Right atrium auricular region (tissue), 2 donors: Measurements from ENCODE around the gene USP54. TPM values are rescaled to one million over a fixed set of nuclear protein-coding genes. Genes with fewer than 3 reads are reported as not detected.

Source experiments
- DNase-seq: peaks from one replicate; pipeline ENCODE4 v3.0.0-alpha.2; 2019; ENCODE audit warnings: low spot score
- H3K27ac ChIP-seq, 2 donors: fragments of 200-600 bp; sonication (generic); 1 replicate in 1 of 2; 2 replicates in 1 of 2; pipeline ENCODE4 v1.5.1; 2016 to 2019
- H3K27me3 ChIP-seq, 2 donors: fragments of 200-600 bp; sonication (generic); one replicate each; pipeline versions ENCODE4 v1.5.1 to v1.6.0; 2017 to 2019
- H3K36me3 ChIP-seq: fragments of 200-600 bp; sonication (generic); one replicate; pipeline ENCODE4 v1.5.1; 2016
- H3K4me1 ChIP-seq, 2 donors: fragments of 200-600 bp; sonication (generic); one replicate each; pipeline versions ENCODE4 v1.5.1 to v1.6.0; 2017 to 2019
- H3K4me3 ChIP-seq, 2 donors: fragments of 200-600 bp; sonication (generic); 1 replicate in 1 of 2; 2 replicates in 1 of 2; pipeline ENCODE4 v1.5.1; 2017 to 2019; ENCODE audit warnings: mild to moderate bottlenecking in 1 of 2, moderate library complexity in 1 of 2
- H3K9me3 ChIP-seq, 2 donors: fragments of 200-600 bp; sonication (generic); one replicate each; pipeline ENCODE4 v1.5.1; 2019
- total RNA-seq, 2 donors: library from RNA; depleted of rRNA; stranded (reverse); fragments of >200 nt; gene quantifications; one replicate each; pipeline ENCODE4 v1.1.0, GENCODE V29; 2016
- TF ChIP-seq, protein P1 (sequence below), 2 donors: fragments of 200-600 bp; sonication (generic); IDR thresholded peaks; one replicate each; pipeline ENCODE4 v1.5.1; 2019; ENCODE audit warnings: antibody characterized with exemption in 2 of 2

USP54 gene
- total RNA-seq, 2 donors from 2014 or later, result 22.3 to 24.3 TPM

DNA sequence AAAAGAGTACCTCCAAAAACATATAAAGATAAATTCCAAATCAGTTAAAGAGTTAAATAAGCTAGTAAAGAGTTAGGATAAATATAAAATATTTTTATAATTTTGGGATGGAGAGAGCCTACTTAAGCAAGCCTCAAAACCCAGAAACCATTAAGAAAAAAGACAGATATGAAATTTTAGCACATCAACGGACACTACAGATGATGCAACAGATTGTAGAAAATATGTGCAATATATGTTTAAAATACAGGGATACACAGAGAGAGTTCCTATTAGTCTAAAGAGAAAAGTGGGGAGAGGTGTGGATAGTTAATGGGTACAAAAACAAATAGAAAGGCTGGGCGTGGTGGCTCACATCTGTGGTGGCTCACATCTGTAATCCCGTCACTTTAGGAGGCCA lies 23.6 kb upstream of the USP54 start:
- Histone ChIP-seq H3K4me1 (no peaks in the 10 kb centered on the region), H3K4me3 (no peak overlapping the region), H3K36me3 (no peaks in the 10 kb centered on the region), H3K27ac (no peak overlapping the region), H3K27me3 (no peaks in the 10 kb centered on the region), H3K9me3 (no peaks in the 10 kb centered on the region)
- DNase-seq, result no peak
- TF ChIP-seq, protein P1, sequence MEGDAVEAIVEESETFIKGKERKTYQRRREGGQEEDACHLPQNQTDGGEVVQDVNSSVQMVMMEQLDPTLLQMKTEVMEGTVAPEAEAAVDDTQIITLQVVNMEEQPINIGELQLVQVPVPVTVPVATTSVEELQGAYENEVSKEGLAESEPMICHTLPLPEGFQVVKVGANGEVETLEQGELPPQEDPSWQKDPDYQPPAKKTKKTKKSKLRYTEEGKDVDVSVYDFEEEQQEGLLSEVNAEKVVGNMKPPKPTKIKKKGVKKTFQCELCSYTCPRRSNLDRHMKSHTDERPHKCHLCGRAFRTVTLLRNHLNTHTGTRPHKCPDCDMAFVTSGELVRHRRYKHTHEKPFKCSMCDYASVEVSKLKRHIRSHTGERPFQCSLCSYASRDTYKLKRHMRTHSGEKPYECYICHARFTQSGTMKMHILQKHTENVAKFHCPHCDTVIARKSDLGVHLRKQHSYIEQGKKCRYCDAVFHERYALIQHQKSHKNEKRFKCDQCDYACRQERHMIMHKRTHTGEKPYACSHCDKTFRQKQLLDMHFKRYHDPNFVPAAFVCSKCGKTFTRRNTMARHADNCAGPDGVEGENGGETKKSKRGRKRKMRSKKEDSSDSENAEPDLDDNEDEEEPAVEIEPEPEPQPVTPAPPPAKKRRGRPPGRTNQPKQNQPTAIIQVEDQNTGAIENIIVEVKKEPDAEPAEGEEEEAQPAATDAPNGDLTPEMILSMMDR (IDR thresholded peaks at IDR 0.05), result no peak

DNA sequence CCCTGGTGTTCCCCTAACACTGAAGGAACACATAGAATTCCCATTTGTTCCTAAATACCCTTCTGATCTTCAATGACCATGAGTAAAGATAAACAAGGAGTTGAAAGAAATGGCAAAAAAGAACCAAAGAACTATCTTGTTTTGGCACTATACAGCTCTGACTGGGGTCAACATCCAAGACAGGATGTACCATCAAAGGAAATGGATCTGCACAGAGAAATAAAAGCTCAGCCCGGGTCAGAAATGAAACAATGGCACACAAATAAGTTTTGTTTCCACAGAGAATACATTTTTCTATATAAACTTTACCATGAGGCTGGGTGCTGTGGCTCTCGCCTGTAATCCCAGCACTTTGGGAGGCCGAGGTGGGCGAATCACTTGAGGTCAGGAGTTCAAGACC lies 18.0 kb upstream of the USP54 start:
- TF ChIP-seq, protein P1 (IDR thresholded peaks at IDR 0.05), result no peak
- no peak overlapping the region for H3K4me3 ChIP-seq
- H3K9me3 ChIP-seq, result no peaks in the 10 kb centered on the region
- H3K27ac ChIP-seq, result no peak overlapping the region
- DNase-seq, result no peak
- H3K27me3 ChIP-seq, result no peaks in the 10 kb centered on the region
- H3K4me1 ChIP-seq, result no peaks in the 10 kb centered on the region
- no peaks in the 10 kb centered on the region for H3K36me3 ChIP-seq

DNA sequence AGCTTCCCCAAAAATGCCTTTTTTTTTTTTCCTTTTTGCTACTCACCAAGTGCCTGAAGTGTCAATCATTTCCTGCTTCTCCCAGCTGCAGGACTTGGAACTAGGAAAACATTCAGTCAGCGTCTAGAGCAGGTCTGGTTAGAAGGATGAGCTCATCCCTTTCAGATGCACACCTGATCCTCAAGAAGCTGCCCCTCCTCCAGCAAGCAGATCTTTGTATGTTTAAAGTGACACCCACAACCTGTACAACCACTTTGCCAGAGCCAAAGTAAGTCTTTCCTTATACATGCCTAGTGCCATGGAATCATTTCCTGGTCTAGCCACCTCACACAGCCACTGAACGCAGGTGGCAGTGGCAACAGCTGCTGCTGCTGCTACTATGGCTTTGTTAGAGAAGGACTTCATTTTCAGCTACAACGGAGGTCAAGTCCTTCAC lies 10.4 kb upstream of the USP54 start:
- no peak for DNase-seq
- Histone ChIP-seq H3K27me3 (no peaks in the 10 kb centered on the region), H3K36me3 (no peaks in the 10 kb centered on the region), H3K27ac (no peak overlapping the region), H3K9me3 (no peaks in the 10 kb centered on the region), H3K4me1 (no peaks in the 10 kb centered on the region), H3K4me3 (no peak overlapping the region)
- TF ChIP-seq, protein P1 (IDR thresholded peaks at IDR 0.05), result no peak

DNA sequence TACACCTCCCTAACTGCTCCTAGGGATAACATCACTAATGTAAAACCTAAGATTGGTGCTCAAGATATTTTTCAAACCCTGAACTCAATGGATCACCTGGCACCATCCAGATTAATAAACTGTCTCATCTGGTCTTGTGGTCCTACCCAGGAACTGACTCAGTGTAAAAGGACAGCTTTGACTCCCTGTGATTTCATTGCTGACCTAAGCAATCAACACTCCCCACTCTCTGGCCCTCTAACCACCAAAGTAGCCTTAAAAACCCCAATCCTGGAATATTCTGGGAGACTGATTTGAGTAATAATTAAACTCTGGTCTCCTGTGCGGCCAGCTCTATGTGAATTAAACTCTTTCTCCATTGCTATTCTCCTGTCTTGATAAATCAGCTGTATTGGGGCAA lies 6.2 kb upstream of the USP54 start:
- Histone ChIP-seq H3K36me3 (no peaks in the 10 kb centered on the region), H3K27me3 (no peaks in the 10 kb centered on the region), H3K9me3 (no peaks in the 10 kb centered on the region), H3K27ac (no peak overlapping the region), H3K4me3 (no peak overlapping the region), H3K4me1 (no peaks in the 10 kb centered on the region)
- TF ChIP-seq, protein P1 (IDR thresholded peaks at IDR 0.05), result no peak
- no peak for DNase-seq

DNA sequence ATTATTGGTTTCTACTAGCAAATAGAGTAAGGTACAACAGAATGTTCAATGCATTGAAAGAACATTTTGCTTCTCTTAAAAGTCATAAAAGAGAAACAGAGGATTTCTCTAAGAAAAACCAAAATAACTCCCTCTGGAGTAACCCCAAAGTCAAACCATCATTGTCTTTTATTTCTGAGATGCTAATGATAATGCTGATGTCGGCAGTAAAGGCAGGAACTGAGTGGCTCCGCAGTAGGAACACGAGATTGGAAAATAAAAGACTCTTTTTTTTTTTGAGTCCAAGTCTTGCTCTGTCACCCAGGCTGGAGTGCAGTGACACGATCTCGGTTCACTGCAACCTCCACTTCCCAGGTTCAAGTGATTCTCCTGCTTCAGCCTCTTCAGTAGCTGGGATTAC lies 2.7 kb upstream of the USP54 start:
- H3K9me3 ChIP-seq, result no peaks in the 10 kb centered on the region
- TF ChIP-seq, protein P1 (IDR thresholded peaks at IDR 0.05), result no peak
- H3K27ac ChIP-seq, result no peak overlapping the region
- H3K4me1 ChIP-seq, result peaks cover 0 to 16% of the 10 kb centered on the region in 2 donors
- no peak for DNase-seq
- no peaks in the 10 kb centered on the region for H3K27me3 ChIP-seq
- no peaks in the 10 kb centered on the region for H3K36me3 ChIP-seq
- H3K4me3 ChIP-seq, result no peak overlapping the region

DNA sequence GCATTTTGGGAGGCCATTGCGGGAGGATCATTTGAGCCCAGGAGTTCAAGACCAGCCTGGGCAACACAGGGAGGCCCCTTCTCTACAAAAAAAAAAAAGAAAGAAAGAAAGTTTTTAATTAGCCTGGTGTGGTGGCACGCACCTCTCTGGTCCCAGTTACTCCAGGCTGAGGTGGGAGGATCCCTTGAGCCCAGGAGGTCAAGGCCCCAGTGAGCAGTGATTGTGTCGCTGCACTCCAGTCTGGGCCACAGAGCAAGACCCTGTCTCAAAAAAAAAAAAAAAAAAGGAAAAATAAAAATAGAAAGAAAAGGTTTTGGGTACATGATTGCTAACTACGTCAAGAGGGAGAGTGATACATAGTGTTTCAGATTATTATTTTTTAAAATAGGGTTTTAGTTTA lies 2.0 kb upstream of the USP54 start:
- Histone ChIP-seq H3K9me3 (no peaks in the 10 kb centered on the region), H3K4me3 (no peak overlapping the region), H3K27me3 (no peaks in the 10 kb centered on the region), H3K4me1 (peaks cover 0 to 16% of the 10 kb centered on the region in 2 donors), H3K36me3 (no peaks in the 10 kb centered on the region), H3K27ac (no peak overlapping the region)
- TF ChIP-seq, protein P1 (IDR thresholded peaks at IDR 0.05), result no peak
- no peak for DNase-seq
